GM21390 (cell line): Measurements from ENCODE around the gene HMGN1.
A peak's percentile ranks its signal among the peaks of the same experiment; 100 is the strongest.
"Not testable (repeated sequence)": the region's sequence is repeated elsewhere in the genome, so short reads cannot be mapped to it uniquely, and the experiment has no call there.

Source experiments
- ATAC-seq: cut with Tn5 transposase; IDR thresholded peaks from one replicate; pipeline ENCODE4 v1.9.1; 2021; ENCODE audit not compliant: unreplicated experiment

HMGN1 gene

GRCh38 chr21:39369896-39370288, 21.0 kb upstream of the HMGN1 start:
- not testable (repeated sequence) for ATAC-seq

GRCh38 chr21:39367783-39368182, 18.9 kb upstream of the HMGN1 start:
- ATAC-seq: no peak

DNA sequence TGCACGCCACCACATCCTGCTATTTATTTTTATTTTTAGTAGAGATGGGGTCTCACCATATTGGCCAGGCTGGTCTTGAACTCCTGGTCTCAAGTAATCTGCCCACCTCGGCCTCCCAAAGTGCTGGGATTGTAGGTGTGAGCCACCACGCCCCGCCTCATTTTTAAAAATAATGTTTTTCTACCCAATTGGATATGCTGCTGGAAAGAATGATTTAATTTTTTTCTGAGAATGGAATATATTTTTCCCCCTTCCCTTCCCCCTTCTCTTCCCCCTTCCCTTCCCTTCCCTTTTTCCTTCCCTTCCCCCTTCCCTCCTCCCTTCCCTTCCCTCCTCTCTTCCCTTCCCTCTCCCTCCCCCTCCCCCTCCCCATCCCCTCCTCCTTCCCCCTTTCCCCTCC, 17.7 kb upstream of the HMGN1 start:
- ATAC-seq: no peak

DNA sequence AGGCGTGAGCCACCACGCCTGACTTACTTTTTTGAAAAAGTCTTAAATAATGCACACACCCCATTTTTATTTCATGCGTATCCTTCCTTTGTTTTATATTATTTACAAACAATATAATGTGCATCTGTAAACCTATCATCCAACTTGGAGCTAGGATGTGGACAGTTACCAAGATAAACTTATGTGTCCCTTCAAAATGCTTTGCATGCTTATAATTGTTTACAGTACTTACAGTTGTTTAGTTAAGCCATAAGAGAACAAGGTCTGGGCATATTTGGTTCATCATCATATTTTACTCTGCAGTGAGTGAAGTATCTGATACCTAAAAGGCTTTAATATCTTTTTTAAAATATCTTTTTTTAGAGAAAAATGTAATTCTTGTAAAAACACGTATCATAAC, 16.1 kb upstream of the HMGN1 start:
- no peak for ATAC-seq

DNA sequence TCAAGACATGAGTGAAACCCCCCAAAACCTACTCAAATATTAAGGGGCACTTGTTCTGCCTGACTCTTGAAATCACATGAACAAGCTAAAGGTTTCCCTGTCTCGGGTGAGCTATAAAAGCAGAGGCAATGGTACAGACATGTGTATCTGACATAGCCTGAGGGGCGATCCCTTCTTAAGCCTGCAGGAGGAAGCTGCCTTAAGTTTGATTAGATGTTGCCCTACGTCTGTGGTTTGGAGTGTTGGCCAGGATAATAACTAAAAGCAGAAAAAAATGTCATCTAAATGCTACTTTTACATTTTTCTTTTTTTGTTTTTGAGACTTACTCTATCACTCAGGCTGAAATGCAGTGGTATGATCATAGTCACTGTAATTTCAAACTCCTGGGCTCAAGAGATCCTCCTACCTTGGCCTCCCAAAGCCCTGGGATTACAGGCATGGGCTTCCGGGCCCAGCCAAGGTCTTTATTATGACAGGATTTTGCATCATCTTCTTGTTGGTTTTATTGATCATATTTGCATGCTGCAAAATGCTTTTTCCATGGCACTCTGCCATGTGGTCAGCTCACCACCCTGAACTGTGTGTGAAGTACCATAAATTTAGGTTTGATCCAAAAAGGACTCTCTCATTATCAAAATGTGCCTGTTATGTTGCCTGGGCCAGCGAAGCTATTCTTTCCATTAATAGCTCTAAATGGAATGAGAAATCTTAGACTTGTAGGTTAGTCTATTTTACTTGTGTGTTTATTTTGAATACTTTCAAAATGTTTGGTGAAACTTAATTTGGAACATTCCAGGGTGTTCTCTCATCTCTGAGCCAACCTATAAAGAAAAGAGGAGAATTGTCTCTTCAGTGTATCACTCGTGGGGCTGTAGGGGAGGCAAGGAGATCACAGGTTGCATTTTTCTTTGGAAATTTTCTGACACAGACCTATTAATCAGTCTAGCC, 15.0 kb upstream of the HMGN1 start:
- no peak for ATAC-seq

DNA sequence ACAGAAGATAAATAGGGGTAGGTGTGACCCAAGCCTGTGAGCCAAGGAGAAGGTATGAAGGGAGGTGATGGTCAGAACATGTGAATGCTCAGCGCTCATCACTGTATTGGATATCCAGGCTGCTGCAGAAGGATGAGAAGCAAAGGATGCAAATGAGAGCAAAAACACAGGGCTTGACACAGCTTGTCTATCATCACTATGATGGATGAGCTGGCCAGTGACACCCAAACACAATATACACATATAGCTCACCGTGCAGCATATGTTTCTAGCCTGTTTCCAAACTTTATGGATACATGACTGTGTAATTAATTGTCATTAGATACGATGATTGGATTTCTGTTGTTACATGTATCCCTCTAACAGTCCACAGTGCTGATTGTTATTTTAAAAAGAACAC, 13.8 kb upstream of the HMGN1 start:
- no peak for ATAC-seq

DNA sequence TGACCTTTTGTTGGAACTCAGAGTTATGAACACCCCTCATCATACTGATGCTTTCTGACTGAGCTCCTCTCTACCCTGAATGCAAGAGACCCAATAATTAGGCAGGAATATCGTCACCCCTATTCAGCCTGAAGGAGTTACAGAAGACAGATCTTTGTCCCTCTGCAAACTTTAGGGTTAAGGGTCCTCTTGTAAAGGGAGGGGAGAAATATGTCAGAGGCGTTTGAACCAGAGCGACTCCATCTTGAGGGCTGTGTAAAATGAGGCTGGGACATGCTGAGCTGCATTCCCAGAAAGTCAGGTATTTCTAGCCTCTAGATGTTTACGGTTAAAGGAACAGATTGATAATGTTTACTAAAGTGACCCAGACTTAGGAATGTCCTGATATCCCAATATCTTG, 10.5 kb upstream of the HMGN1 start:
- ATAC-seq: no peak

GRCh38 chr21:39353295-39353694, 4.4 kb upstream of the HMGN1 start:
- no peak for ATAC-seq

DNA sequence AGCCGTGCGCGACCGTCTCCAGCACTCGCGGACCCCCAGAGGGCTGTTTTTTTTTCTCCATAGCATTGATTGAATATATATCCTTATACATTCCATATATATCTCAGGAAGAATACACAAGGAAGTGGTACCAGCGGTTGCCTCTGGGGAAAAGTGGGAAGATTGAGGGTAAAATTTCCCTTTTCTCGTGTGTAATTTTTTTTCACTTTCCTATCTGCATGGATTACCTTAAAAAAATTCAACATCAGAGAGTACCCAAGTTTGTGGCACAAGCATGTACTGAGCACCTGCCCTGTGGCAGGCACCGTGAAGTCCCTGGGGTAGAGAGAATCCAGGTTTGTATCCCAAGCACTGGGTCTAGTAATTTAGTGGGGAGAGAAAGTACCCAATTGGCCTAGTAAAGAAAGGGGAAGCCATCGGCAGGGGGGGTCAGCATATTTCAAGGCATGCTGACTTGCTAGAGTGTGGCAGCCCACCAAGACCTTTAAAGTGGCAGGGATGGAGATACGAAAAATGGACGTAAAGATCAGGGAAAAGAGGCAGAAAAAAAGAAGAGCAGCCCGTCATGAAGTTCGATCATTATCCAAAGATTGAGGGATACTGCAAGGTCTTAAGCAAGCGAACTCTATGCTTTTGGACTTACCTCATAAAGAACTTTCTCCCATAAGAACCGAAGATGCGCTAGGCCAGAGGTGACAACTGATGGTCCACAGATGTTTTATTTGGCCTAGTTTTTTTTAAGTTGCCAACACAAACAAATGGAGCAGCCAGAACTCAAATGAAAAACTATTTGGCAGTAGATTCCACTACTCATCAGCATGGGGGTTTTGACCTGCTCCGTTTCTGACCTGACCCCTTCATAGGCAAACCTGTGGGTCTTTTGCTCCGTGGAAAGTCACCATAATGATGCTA, 1.5 kb upstream of the HMGN1 start:
- ATAC-seq: no peak

- peak; percentile 86 for ATAC-seq
Measured at GRCh38 chr21:39349211-39350093, 564 bp upstream of the HMGN1 start.

- ATAC-seq: no peak
Measured at GRCh38 chr21:39348040-39348354, 891 bp downstream of the HMGN1 start.

DNA sequence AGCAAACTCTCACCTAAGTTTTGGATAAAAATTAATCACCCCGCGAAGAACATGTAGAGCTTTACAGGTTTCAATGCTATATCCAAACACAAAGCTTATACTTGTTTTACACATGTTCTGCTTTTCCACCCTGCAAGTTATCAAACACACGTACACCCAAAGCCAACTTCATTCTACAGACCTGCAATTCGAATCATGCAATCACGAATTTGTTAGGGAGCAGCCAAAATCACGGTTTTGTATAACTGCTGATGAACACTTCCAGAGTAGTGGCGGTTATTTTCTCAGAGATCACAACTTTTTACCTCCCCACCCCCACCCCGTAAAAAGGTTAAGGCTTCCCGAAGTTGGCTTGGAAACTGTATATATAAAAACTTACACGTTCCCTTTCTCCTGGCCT, 1.4 kb downstream of the HMGN1 start:
- no peak for ATAC-seq

DNA sequence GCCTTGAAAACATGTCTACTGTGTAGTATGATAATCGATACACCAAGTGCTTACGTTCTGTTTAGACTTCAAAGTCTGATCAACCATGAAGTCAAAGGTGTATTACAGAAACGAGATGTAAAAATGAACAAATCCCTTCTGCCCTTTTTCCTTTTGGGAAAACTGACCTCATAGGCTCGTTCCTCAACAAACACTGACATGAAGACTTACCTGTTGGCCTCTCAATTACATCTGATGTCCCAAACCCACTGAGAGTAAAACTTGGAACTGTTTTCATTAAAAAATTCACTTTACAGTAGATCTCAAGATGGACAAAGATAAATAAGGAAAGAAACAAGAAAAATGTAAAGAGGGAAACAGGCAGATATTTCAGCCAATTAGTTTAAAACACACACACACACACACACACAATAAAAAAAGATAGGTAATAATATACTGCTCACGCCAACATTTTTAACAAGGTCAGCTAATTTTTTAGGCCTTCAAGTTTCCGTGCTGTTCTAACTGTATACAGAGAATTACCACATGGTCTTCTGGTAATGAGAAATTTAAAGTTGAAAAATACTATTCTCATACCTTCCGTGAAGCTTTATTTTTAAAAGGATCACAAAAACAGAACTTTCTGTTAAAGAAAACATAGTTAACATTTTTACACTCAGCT, 2.1 kb downstream of the HMGN1 start:
- no peak for ATAC-seq

GRCh38 chr21:39346206-39346605, 2.7 kb downstream of the HMGN1 start:
- no peak for ATAC-seq

DNA sequence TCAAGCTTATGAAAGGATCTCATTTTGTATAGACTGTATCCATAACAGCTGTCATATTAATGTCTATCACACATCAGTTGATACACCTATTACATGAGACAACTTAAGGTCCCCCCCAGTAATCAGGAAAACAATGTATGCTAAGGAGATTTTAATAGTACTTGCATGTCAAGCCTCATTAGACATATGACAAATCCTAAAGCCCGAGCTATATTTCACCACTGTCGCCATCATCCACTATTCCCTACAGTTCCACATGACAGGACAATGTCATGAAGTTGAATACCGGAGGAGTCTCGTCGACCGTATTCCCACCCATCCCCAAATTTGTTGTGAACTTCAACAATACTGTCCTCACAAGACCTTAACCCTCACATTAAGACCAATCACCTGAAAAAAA, 3.4 kb downstream of the HMGN1 start:
- no peak for ATAC-seq

DNA sequence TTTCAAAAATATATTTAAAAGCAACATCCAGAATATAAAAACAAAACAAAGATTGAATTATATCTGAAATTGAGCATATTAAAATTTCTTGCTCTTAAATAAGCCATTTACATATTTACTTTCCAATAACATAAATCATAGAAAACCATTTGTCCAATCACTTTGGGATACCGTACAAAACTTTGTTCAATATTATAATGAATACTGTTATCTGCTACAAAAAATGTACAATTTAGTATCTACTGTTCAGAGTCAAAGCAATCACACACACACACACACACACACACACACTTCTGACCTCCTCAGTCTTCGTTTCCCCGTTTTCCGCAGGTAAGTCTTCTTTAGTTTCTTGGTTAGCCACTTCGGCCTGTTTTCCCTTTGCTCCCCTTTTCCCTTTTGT, 4.0 kb downstream of the HMGN1 start:
- no peak for ATAC-seq

GRCh38 chr21:39341249-39341923, 7.5 kb downstream of the HMGN1 start:
- no peak for ATAC-seq

DNA sequence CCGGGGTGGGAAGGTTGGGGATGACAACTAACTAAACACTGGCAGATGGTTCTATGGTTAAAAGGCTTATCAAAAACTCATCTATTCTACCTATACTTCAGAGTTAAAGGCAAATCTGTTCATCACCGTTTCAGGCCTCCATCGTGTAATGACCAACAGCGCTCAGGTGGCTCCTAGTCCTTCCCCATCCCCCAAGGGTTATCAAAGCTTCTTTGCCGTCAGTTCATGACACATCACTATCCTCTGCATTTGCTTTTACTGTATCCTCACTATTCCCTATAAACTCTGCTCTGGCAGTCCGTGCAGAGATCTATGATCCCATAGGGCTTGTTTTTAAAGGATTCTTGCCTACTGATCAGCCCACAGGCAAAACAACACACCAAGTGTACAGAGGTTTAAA, 8.2 kb downstream of the HMGN1 start:
- no peak for ATAC-seq

DNA sequence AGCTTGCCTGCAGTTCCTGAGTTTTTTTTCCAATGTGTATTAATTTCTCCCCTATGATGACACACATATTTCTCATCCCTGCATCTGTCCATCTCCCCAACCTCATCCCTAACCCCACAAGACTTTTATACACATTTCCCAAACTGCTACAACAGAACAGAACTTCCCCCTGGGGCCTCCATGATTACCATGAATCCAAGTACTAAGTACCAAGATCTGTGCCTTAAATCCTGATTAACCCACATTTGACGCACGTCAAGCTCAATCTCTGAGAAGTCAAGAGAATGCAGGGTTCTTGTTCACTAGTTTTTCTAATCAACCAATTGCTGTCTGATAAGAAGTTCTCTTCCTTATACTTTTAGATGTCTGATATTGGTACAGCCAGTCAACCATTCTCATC, 9.7 kb downstream of the HMGN1 start:
- no peak for ATAC-seq

DNA sequence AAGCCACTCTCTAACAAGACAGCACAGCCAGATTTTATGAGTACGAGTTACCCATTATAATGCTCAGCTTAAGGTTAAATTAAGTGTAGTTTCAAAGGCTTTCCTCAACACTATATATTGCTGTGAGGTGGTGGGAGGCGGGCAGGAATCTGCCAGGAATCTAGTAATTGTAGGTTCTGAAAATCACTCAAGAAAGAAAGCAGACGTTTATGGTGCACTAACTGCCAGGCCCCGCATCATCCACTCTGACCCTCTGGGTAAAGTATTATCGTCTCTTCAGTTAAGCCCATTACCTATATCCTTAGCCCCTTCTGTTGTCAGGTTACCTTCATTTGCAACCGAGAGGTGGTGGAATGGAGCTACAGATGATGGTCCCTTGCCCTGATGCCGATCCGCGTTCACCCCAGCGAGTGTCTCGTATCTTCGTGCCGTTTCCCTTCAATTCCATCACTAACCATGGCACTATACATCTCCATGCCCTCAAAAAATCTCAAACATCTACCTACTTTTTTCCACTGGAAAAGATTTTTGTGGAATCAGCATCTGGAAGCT, 12.4 kb downstream of the HMGN1 start:
- no peak for ATAC-seq
